ENCODE data around the gene STAP1.
"Not testable (repeated sequence)": the region's sequence is repeated elsewhere in the genome, so short reads cannot be mapped to it uniquely, and the experiment has no call there.

STAP1 gene

GRCh38 chr4:67632492-67632891 lies 74.0 kb downstream of the STAP1 start:
- FAIRE-seq = no peak

DNA sequence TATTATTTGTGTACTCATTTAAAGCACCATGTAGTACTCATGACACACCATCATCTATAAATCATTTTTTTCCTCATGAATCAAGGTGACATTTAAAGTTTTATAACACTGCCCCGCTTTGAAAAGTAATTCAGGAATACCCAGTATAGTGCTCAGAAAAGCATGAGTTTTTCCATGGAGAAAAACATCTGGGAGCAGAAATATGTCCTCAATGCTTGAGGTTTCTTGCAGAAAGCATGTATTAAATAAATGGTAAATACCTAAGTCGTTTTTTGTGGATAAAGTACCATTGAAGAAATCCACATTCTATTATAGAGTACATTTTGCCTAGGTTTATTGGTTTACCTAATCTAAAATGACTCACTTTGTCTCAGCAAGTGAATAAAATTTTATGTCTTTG lies 76.2 kb downstream of the STAP1 start:
- no peak for FAIRE-seq

DNA sequence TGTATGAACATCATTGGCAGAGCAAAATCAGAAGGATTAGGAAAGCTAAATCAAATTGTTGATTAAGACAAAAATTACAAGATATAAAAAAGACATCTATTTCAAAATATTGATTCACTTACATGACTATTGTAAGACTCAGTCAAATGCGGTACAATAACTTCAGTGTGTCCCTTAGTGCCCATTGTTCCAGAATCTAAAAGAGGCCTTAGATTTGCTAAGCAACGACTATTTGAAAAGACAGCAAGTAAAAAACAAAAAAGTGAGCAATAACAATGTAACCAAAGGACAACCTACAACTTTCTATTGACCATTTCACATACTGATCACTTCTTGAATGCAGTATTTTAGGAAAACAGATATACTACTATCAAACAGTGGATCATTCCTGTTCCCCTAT lies 76.8 kb downstream of the STAP1 start:
- FAIRE-seq = no peak

- FAIRE-seq = not testable (repeated sequence)
Measured at GRCh38 chr4:67636978-67637377, 78.5 kb downstream of the STAP1 start.

DNA sequence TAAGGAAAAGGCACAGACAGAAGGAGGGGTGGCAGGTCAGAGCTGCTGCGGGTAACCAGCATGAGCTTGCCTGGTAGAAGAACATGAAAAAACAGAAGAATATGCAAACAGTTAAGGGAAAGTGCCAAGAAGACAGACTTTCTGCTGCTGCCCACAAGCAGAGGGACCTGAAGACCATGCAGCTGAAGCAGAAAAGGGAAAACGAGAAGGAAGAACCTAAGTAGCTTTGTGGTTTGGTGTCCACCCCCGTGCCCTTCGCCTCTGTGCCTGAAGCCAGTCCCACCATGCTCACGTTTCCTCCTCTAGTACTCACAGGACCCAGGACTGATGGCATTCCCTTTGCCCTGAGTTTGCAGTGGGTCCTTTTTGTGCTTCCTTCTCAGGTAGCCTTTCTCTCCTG lies 79.6 kb downstream of the STAP1 start:
- FAIRE-seq = no peak

DNA sequence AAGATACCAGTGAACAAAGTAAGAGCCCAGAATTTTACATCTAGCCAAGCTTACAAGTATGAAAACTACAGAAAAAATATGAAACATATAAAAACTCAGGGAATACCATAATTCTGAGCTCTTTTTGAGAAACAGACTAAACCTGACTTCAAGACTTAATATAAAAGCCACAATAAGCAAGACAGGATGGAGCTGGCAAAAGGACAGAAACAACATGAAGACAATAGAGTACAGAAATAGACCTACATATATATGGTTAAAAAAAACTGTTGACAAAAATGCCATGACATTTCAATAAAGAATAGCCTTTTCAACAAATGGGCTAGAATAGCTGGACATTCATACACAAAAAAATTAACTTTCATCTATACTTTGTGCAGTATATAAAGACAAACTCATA lies 93.0 kb downstream of the STAP1 start:
- FAIRE-seq = no peak

All from endometrium (tissue), 2 donors.